ENCODE results near the gene IFT80. TPM values are rescaled to one million over a fixed set of nuclear protein-coding genes. Genes with fewer than 3 reads are reported as not detected.
"Not testable (repeated sequence)": the region's sequence is repeated elsewhere in the genome, so short reads cannot be mapped to it uniquely, and the experiment has no call there.

IFT80 gene
- total RNA-seq, 3 donors from 2014 or later, result 5.5 to 10.1 (median 6.5) TPM

DNA sequence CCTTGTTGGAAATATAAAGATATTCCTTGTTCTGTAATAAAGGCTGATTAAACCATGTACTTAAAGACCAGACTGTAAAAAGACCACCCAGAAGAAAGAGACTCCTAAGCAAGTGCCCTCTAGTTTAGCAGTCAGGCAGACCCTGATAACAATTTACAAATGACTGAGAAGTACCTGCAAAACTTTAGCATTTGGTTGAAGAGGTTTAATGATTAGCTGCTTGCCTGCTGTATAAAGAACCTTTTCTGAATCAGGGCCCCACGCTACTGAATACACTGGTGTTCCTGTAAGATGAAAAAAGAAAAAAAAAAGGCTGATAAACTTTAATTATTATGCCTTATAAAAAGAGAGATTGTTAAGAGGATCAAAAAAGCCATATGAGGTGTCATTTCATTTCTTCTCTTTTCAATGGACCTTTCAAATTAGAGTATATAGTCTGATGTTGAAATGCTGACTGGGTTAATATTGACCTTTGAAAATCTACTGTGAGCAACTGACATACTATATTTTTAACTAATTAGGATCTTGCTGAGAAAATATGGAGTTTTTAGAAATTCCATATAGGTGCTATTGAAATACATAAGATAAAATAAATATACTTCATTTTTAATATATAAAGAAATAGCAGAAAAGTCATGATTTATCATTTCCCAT lies 33.0 kb downstream of the IFT80 start:
- Mint-ChIP-seq H3K27me3 (ENCODE audit: low read depth) (no peaks in the 10 kb centered on the region), H3K9me3 (no peaks in the 10 kb centered on the region), H3K4me3 (no peak overlapping the region), H3K4me1 (ENCODE audit: low read depth) (peaks cover 18% of the 10 kb centered on the region), H3K36me3 (ENCODE audit: insufficient read depth) (peaks cover 39% of the 10 kb centered on the region)
- no peak for DNase-seq
- no peak for ATAC-seq

DNA sequence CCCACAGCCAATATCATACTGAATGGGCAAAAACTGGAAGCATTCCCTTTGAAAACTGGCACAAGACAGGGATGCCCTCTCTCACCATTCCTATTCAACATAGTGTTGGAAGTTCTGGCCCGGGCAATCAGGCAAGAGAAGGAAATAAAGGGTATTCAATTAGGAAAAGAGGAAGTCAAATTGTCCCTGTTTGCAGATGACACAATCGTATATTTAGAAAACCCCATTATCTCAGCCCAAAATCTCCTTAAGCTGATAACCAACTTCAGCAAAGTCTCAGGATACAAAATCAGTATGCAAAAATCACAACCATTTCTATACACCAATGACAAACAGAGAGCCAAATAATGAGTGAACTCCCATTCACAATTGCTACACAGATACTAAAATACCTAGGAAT lies 36.1 kb downstream of the IFT80 start:
- H3K27me3 Mint-ChIP-seq (ENCODE audit: low read depth); H3K9me3 Mint-ChIP-seq; DNase-seq; H3K4me3 Mint-ChIP-seq; ATAC-seq; H3K4me1 Mint-ChIP-seq (ENCODE audit: low read depth): not testable (repeated sequence)
- H3K36me3 Mint-ChIP-seq (ENCODE audit: insufficient read depth), result peaks cover 58% of the 10 kb centered on the region

DNA sequence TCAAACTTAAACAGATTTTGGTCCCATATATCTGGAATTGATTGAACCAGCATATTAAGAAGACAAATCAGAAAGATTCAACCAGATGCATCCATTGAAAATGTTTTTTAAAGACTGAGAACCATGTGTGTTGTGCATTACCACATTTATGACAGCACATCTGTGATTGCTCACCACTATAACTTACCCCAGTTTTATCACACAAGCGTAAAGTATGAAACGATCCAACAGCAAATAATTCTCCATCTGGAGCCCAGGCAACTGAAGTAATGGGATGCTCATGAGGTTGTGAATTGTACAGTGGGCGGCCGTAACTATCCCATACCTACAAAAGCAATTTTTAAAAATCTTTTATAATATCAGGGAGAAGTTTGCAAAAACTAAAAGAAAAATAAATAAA lies 43.2 kb downstream of the IFT80 start:
- Mint-ChIP-seq H3K27me3 (ENCODE audit: low read depth) (no peaks in the 10 kb centered on the region), H3K4me3 (no peak overlapping the region), H3K36me3 (ENCODE audit: insufficient read depth) (peaks cover 38% of the 10 kb centered on the region), H3K9me3 (no peaks in the 10 kb centered on the region), H3K4me1 (ENCODE audit: low read depth) (no peaks in the 10 kb centered on the region)
- DNase-seq, result no peak
- ATAC-seq, result no peak

DNA sequence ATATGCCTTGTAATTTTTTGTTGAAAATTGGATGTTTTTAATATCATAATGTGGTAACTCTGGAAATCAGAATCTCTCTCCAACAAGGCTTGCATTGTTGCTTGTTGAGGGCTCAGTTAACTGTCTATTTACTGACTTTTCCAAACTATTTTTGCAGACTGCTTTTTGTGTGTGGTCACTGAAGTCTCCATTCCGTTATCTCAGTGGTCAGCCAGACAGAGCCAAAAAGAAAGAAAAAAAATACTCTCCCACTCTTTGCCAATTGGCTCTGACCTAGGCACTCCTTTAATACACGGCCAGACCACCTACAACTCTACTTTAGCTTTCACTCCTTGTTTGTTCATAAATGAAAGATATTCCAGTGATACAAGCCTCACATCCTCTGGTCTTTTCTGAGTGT lies 52.5 kb downstream of the IFT80 start:
- H3K27me3 Mint-ChIP-seq (ENCODE audit: low read depth), result no peaks in the 10 kb centered on the region
- peaks cover 9% of the 10 kb centered on the region for H3K36me3 Mint-ChIP-seq (ENCODE audit: insufficient read depth)
- no peak for DNase-seq
- no peaks in the 10 kb centered on the region for H3K4me1 Mint-ChIP-seq (ENCODE audit: low read depth)
- no peak overlapping the region for H3K4me3 Mint-ChIP-seq
- ATAC-seq, result no peak
- no peaks in the 10 kb centered on the region for H3K9me3 Mint-ChIP-seq

- no peaks in the 10 kb centered on the region for H3K4me1 Mint-ChIP-seq (ENCODE audit: low read depth)
- no peak for ATAC-seq
- no peak overlapping the region for H3K4me3 Mint-ChIP-seq
- no peaks in the 10 kb centered on the region for H3K27me3 Mint-ChIP-seq (ENCODE audit: low read depth)
- H3K9me3 Mint-ChIP-seq, result no peaks in the 10 kb centered on the region
- no peak for DNase-seq
- H3K36me3 Mint-ChIP-seq (ENCODE audit: insufficient read depth), result peaks cover 13% of the 10 kb centered on the region
Measured at GRCh38 chr3:160343132-160343531, 55.9 kb downstream of the IFT80 start.

- no peak for ATAC-seq
Measured at GRCh38 chr3:160340351-160340750, 58.7 kb downstream of the IFT80 start.

DNA sequence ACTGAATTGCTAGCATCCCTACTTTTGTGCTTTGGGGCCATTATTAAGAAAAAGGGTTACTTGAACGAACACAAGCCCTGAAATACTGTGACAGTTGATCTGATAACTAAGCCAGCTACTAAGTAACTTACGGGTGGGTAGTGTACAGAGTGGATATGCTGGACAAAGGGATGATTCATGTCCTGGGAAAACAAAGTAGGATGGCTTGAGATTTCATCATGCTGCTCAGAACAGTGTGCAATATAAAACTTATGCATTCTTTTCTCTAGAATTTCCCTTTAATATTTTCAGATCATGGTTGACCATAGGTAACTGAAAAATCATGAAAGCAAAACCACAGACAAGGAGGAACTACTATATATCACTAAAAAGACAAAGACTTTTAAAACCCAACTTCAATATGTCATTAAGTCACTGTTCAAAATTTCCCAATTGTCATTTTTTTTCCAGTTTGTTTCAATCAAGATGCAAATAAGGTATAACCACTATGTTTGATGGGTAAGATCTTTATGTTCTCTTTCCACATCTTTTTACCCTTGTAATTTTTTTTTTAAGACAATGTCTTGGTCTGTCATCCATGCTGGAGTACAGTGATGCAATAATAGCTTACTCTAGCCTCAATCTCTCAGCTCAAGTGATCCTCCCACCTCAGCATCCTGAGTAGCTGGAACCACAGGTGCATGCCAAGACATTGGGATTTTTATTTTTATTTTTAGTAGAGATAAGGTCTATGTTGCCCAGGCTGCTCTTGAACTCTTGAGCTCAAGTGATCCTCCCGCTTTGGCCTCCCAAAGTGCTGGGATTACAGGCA lies 67.7 kb downstream of the IFT80 start:
- Mint-ChIP-seq H3K27me3 (ENCODE audit: low read depth) (no peaks in the 10 kb centered on the region), H3K9me3 (no peaks in the 10 kb centered on the region), H3K36me3 (ENCODE audit: insufficient read depth) (peaks cover 10% of the 10 kb centered on the region), H3K4me3 (no peak overlapping the region), H3K4me1 (ENCODE audit: low read depth) (no peaks in the 10 kb centered on the region)
- DNase-seq (no peak), ATAC-seq (no peak)

More at GRCh38 chr3:160340351-160340750, 58.7 kb downstream of the IFT80 start:
- Mint-ChIP-seq H3K4me3 (no peak overlapping the region), H3K36me3 (ENCODE audit: insufficient read depth) (peaks cover 9% of the 10 kb centered on the region), H3K27me3 (ENCODE audit: low read depth) (no peaks in the 10 kb centered on the region), H3K4me1 (ENCODE audit: low read depth) (no peaks in the 10 kb centered on the region), H3K9me3 (peaks cover 4% of the 10 kb centered on the region)
- DNase-seq, result no peak

DNA sequence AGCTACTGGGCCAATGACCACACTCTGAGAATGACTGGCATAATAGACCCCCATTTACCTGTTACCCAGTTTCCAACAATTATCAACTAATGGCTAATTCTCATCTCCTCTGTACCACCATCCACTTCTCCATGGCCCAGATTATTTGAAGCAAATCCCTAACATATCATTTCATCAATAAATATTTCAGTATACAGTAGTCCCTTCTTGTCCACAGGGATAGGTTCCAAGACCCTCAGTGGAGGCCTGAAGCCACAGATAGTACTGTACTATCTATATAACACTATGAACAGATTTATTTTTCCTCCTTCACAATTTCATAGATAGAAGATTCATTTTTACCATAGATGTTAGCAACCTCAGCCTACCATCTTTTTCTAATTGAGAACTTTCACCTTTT lies 68.3 kb downstream of the IFT80 start:
- H3K4me3 Mint-ChIP-seq, result no peak overlapping the region
- ATAC-seq (no peak), DNase-seq (no peak)
- no peaks in the 10 kb centered on the region for H3K9me3 Mint-ChIP-seq
- H3K4me1 Mint-ChIP-seq (ENCODE audit: low read depth), result no peaks in the 10 kb centered on the region
- peaks cover 13% of the 10 kb centered on the region for H3K36me3 Mint-ChIP-seq (ENCODE audit: insufficient read depth)
- no peaks in the 10 kb centered on the region for H3K27me3 Mint-ChIP-seq (ENCODE audit: low read depth)

GRCh38 chr3:160330109-160330508 lies 68.9 kb downstream of the IFT80 start:
- Mint-ChIP-seq H3K27me3 (ENCODE audit: low read depth) (no peaks in the 10 kb centered on the region), H3K4me1 (ENCODE audit: low read depth) (no peaks in the 10 kb centered on the region), H3K4me3 (no peak overlapping the region), H3K9me3 (no peaks in the 10 kb centered on the region), H3K36me3 (ENCODE audit: insufficient read depth) (peaks cover 17% of the 10 kb centered on the region)
- ATAC-seq, result no peak
- no peak for DNase-seq

- ATAC-seq; H3K9me3 Mint-ChIP-seq; H3K4me3 Mint-ChIP-seq; DNase-seq; H3K4me1 Mint-ChIP-seq (ENCODE audit: low read depth); H3K27me3 Mint-ChIP-seq (ENCODE audit: low read depth): not testable (repeated sequence)
- H3K36me3 Mint-ChIP-seq (ENCODE audit: insufficient read depth), result peaks cover 20% of the 10 kb centered on the region
Measured at GRCh38 chr3:160326286-160326685, 72.7 kb downstream of the IFT80 start.

DNA sequence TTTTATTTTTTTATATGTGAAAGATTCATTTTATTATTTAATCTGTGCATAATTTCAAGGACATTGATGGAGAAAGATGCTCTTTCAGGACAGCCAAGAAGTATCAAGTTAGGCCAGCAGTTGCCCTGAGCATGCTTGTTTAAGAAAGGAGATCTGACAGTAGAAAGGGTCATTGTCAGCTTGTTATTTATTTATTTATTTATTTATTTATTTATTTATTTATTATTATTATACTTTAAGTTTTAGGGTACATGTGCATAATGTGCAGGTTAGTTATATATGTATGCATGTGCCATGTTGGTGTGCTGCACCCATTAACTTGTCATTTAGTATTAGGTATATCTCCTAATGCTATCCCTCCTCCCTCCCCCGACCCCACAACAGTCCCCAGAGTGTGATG lies 77.2 kb downstream of the IFT80 start:
- not testable (repeated sequence) for H3K9me3 Mint-ChIP-seq; H3K4me3 Mint-ChIP-seq; H3K27me3 Mint-ChIP-seq (ENCODE audit: low read depth); H3K4me1 Mint-ChIP-seq (ENCODE audit: low read depth); DNase-seq; ATAC-seq
- H3K36me3 Mint-ChIP-seq (ENCODE audit: insufficient read depth), result peaks cover 17% of the 10 kb centered on the region

DNA sequence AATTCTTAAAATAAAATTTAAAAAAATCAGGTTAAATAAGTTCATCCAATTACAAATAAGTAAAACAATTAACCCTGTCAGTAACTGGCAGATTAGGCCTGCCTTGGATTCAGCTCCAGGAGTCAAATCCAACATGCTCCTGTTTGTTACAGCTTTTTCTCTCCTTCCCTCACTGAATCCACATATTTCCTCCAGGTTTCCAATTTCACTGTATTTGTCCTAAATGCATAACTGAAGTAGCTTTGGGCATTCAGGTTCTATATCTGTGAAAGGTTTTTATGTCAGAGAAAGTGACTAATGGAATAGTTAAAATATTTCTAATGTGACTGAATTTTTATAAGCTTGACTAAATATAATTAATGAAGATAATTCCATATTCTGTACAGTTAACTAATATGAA lies 79.7 kb downstream of the IFT80 start:
- ATAC-seq (no peak), DNase-seq (no peak)
- Mint-ChIP-seq H3K4me3 (no peak overlapping the region), H3K9me3 (no peaks in the 10 kb centered on the region), H3K36me3 (ENCODE audit: insufficient read depth) (peaks cover 23% of the 10 kb centered on the region), H3K4me1 (ENCODE audit: low read depth) (no peaks in the 10 kb centered on the region), H3K27me3 (ENCODE audit: low read depth) (no peaks in the 10 kb centered on the region)

GRCh38 chr3:160314995-160315394 lies 84.0 kb downstream of the IFT80 start:
- Mint-ChIP-seq H3K4me3 (no peak overlapping the region), H3K4me1 (ENCODE audit: low read depth) (no peaks in the 10 kb centered on the region), H3K36me3 (ENCODE audit: insufficient read depth) (peaks cover 23% of the 10 kb centered on the region), H3K27me3 (ENCODE audit: low read depth) (no peaks in the 10 kb centered on the region), H3K9me3 (peaks cover under 1% of the 10 kb centered on the region)
- ATAC-seq, result no peak
- no peak for DNase-seq

GRCh38 chr3:160312014-160312624 lies 86.9 kb downstream of the IFT80 start:
- DNase-seq (no peak), ATAC-seq (no peak)
- Mint-ChIP-seq H3K36me3 (ENCODE audit: insufficient read depth) (peaks cover 31% of the 10 kb centered on the region), H3K4me1 (ENCODE audit: low read depth) (no peaks in the 10 kb centered on the region), H3K9me3 (peaks cover 6% of the 10 kb centered on the region), H3K4me3 (no peak overlapping the region), H3K27me3 (ENCODE audit: low read depth) (no peaks in the 10 kb centered on the region)

DNA sequence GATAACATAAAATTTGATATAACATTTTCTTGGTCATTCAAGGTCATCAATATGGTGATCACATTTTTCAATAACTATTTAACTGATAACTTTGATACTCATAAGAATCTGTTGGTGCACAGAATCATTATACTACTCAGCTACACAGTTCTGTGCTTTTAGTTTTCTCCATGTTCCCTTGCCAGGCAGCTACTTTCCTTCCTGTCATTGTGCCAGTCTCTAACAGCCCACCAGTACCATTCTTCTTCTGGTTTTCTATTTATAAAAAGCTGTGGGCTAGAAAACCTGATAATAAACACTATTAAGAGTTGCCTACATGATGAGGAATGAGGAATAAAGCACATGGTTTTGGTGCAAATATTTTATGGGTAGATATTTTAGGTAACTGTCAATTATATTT lies 96.2 kb downstream of the IFT80 start:
- no peaks in the 10 kb centered on the region for H3K9me3 Mint-ChIP-seq
- H3K4me3 Mint-ChIP-seq, result no peak overlapping the region
- peaks cover 16% of the 10 kb centered on the region for H3K36me3 Mint-ChIP-seq (ENCODE audit: insufficient read depth)
- no peaks in the 10 kb centered on the region for H3K27me3 Mint-ChIP-seq (ENCODE audit: low read depth)
- no peaks in the 10 kb centered on the region for H3K4me1 Mint-ChIP-seq (ENCODE audit: low read depth)
- ATAC-seq (no peak), DNase-seq (no peak)
